ENCODE measurements around the gene CAPZA2. TPM values are rescaled to one million over a fixed set of nuclear protein-coding genes. Genes with fewer than 3 reads are reported as not detected.

Gene CAPZA2
- total and polyA plus RNA-seq, 4 donors = 157 to 214 (median 188) TPM

GRCh38 chr7:116948934-116949333 lies 86.5 kb downstream of the CAPZA2 start:
- no peaks in the 10 kb centered on the region for H3K27me3 ChIP-seq (ENCODE audit: control insufficient read depth, insufficient read depth, low read length)
- H3K4me3 ChIP-seq (ENCODE audit: low read depth, low read length) = no peak overlapping the region
- no peak for DNase-seq (ENCODE audit: low read depth in 4 of 6, low spot score in 6 of 6)
- H3K36me3 ChIP-seq (ENCODE audit: control insufficient read depth, insufficient read depth, low read length) = no peaks in the 10 kb centered on the region
- H3K9me3 ChIP-seq (ENCODE audit: control insufficient read depth, insufficient read depth, low read length) = no peaks in the 10 kb centered on the region
- H3K4me1 ChIP-seq (ENCODE audit: control insufficient read depth, insufficient read depth, low read length) = peaks cover 6% of the 10 kb centered on the region
- H3K27ac ChIP-seq (ENCODE audit: low read depth, low read length) = no peak overlapping the region
- 64% methylated on average over 3 of the region's 3 CpGs for WGBS (ENCODE audit: insufficient coverage)

- H3K4me1 ChIP-seq (ENCODE audit: control insufficient read depth, insufficient read depth, low read length) = peaks cover 6% of the 10 kb centered on the region
- no peaks in the 10 kb centered on the region for H3K9me3 ChIP-seq (ENCODE audit: control insufficient read depth, insufficient read depth, low read length)
- H3K4me3 ChIP-seq (ENCODE audit: low read depth, low read length) = no peak overlapping the region
- no peak for DNase-seq (ENCODE audit: low read depth in 4 of 6, low spot score in 6 of 6)
- H3K36me3 ChIP-seq (ENCODE audit: control insufficient read depth, insufficient read depth, low read length) = no peaks in the 10 kb centered on the region
- WGBS (ENCODE audit: insufficient coverage) = 86% methylated on average over 6 of the region's 9 CpGs
- H3K27ac ChIP-seq (ENCODE audit: low read depth, low read length) = no peak overlapping the region
- no peaks in the 10 kb centered on the region for H3K27me3 ChIP-seq (ENCODE audit: control insufficient read depth, insufficient read depth, low read length)
Observed at GRCh38 chr7:116949941-116950801, 87.8 kb downstream of the CAPZA2 start.

GRCh38 chr7:116950889-116951351 lies 88.5 kb downstream of the CAPZA2 start:
- Histone ChIP-seq H3K36me3 (ENCODE audit: control insufficient read depth, insufficient read depth, low read length) (no peaks in the 10 kb centered on the region), H3K4me3 (ENCODE audit: low read depth, low read length) (no peak overlapping the region), H3K27me3 (ENCODE audit: control insufficient read depth, insufficient read depth, low read length) (no peaks in the 10 kb centered on the region), H3K9me3 (ENCODE audit: control insufficient read depth, insufficient read depth, low read length) (no peaks in the 10 kb centered on the region), H3K4me1 (ENCODE audit: control insufficient read depth, insufficient read depth, low read length) (peaks cover 6% of the 10 kb centered on the region), H3K27ac (ENCODE audit: low read depth, low read length) (no peak overlapping the region)
- 100% methylated on average over 2 of the region's 5 CpGs for WGBS (ENCODE audit: insufficient coverage)
- no peak for DNase-seq (ENCODE audit: low read depth in 4 of 6, low spot score in 6 of 6)

- Histone ChIP-seq H3K9me3 (ENCODE audit: control insufficient read depth, insufficient read depth, low read length) (no peaks in the 10 kb centered on the region), H3K4me1 (ENCODE audit: control insufficient read depth, insufficient read depth, low read length) (peaks cover 10% of the 10 kb centered on the region), H3K27me3 (ENCODE audit: control insufficient read depth, insufficient read depth, low read length) (no peaks in the 10 kb centered on the region), H3K36me3 (ENCODE audit: control insufficient read depth, insufficient read depth, low read length) (no peaks in the 10 kb centered on the region), H3K4me3 (ENCODE audit: low read depth, low read length) (no peak overlapping the region), H3K27ac (ENCODE audit: low read depth, low read length) (peak overlapping the region; percentile 25)
- DNase-seq (ENCODE audit: low read depth in 4 of 6, low spot score in 6 of 6) = no peak
- WGBS (ENCODE audit: insufficient coverage) = 89% methylated on average over 11 of the region's 17 CpGs
Observed at GRCh38 chr7:116951366-116952292, 89.2 kb downstream of the CAPZA2 start.

DNA sequence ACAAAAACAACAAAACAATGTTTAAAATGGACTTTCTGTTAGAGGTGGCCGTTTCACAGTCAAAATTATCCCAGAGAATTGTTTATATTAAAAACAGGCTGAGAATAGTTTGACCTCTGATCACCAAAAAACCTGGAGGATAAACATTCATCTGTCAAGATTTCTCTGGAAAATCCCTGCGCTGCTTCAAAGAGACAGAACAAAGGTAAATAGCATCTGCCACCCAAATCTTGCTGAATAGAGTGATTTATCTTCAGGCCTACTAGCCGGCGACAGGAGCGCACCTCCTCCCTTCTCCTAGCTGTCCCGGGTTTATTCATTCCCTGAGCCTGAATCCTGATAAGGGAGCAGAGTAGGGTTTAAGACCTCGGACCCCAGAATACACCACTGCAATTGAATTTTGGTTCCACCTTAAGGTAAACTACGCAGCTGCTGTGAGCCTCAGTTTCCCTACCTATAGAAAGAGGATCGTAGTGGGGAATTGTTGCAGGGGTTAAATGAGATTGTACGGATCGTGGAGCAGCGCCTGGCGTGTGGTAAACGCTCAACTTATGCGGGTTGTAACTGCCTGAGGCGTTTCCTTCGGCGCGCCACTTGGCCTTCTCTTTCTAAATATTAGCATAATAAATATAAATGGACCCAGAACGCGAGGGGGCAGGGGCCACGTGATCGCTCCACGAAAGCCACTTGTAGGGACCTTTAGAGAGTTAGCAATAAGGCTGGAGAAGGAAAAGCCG lies 90.4 kb downstream of the CAPZA2 start:
- Histone ChIP-seq H3K27me3 (ENCODE audit: control insufficient read depth, insufficient read depth, low read length) (no peaks in the 10 kb centered on the region), H3K4me3 (ENCODE audit: low read depth, low read length) (peak overlapping the region; percentile 77), H3K36me3 (ENCODE audit: control insufficient read depth, insufficient read depth, low read length) (no peaks in the 10 kb centered on the region), H3K9me3 (ENCODE audit: control insufficient read depth, insufficient read depth, low read length) (no peaks in the 10 kb centered on the region), H3K27ac (ENCODE audit: low read depth, low read length) (peak overlapping the region; percentile 98), H3K4me1 (ENCODE audit: control insufficient read depth, insufficient read depth, low read length) (peaks cover 10% of the 10 kb centered on the region)
- peak in 3 of 6 donors; percentile 21 to 67 (median 49) for DNase-seq (ENCODE audit: low read depth in 4 of 6, low spot score in 6 of 6)
- 2% methylated on average over 6 of the region's 25 CpGs for WGBS (ENCODE audit: insufficient coverage)

GRCh38 chr7:116953372-116953905 lies 91.1 kb downstream of the CAPZA2 start, which contains the start of gene ST7:
Gene ST7, plus strand, starts transcription at chr7:116953501. Its CDS starts 40 bp downstream, at chr7:116953541.
- Histone ChIP-seq H3K27me3 (ENCODE audit: control insufficient read depth, insufficient read depth, low read length) (no peaks in the 10 kb centered on the region), H3K4me3 (ENCODE audit: low read depth, low read length) (peak within 1 kb of the TSS; percentile 77), H3K9me3 (ENCODE audit: control insufficient read depth, insufficient read depth, low read length) (no peaks in the 10 kb centered on the region), H3K27ac (ENCODE audit: low read depth, low read length) (peak within 1 kb of the TSS; percentile 98), H3K4me1 (ENCODE audit: control insufficient read depth, insufficient read depth, low read length) (peaks cover 10% of the 10 kb centered on the region), H3K36me3 (ENCODE audit: control insufficient read depth, insufficient read depth, low read length) (no peaks in the 10 kb centered on the region)
- peak in 4 of 6 donors; percentile 63 to 86 (median 72) for DNase-seq (ENCODE audit: low read depth in 4 of 6, low spot score in 6 of 6)
- WGBS (ENCODE audit: insufficient coverage) = 0% methylated on average over 77 of the region's 77 CpGs

DNA sequence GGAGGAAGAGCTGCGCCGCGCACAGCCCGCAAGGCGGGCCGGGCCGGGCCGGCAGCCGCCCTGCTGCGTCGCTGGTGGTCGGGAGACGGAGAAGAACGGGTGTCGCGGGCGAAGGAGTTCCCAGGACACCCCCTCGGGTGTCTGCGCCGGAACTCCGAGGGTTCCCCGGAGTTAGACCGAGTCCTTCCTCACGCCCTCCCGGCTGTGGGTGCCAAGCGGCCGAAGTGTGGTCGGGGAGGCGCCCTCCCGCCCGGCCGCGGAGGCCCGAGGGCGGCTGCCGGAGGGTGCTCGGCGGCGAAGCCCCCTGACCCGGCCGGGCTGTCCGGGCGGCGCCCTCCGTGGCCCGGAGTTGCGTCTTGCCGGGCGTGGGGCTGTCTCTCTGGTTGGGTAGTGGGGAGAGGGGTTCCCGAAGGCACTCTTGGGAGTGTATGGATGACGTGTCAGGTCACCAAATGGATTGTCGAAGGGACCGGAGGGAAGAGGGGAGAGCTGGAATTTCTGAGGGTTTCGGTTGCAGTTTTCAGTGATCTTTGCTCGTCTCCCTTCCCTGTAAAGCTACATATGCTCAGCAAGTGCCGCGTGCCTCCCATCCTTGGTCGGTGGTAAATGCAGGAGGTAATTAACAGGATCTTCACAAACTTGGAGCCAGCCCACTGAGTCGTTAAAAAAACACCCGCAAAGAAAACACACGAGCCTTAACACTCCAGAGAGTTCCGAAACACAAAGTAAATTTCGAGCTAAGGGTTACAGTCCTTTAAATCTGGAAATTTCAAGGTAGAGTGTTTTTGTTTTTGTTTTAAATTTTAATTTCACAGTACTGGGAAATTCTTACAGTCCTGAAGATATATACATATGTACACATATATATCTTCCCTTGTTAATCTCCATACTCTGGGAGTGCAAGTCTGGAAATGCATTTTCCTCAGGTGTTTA lies 91.8 kb downstream of the CAPZA2 start:
- no peaks in the 10 kb centered on the region for H3K9me3 ChIP-seq (ENCODE audit: control insufficient read depth, insufficient read depth, low read length)
- H3K36me3 ChIP-seq (ENCODE audit: control insufficient read depth, insufficient read depth, low read length) = no peaks in the 10 kb centered on the region
- peak overlapping the region; percentile 91 for H3K27ac ChIP-seq (ENCODE audit: low read depth, low read length)
- H3K4me1 ChIP-seq (ENCODE audit: control insufficient read depth, insufficient read depth, low read length) = peaks cover 10% of the 10 kb centered on the region
- H3K27me3 ChIP-seq (ENCODE audit: control insufficient read depth, insufficient read depth, low read length) = no peaks in the 10 kb centered on the region
- peak in 5 of 6 donors; percentile 64 to 93 (median 71) for DNase-seq (ENCODE audit: low read depth in 4 of 6, low spot score in 6 of 6)
- 0% methylated on average over 51 of the region's 63 CpGs for WGBS (ENCODE audit: insufficient coverage)
- peak overlapping the region; percentile 77 for H3K4me3 ChIP-seq (ENCODE audit: low read depth, low read length)

- Histone ChIP-seq H3K27me3 (ENCODE audit: control insufficient read depth, insufficient read depth, low read length) (no peaks in the 10 kb centered on the region), H3K9me3 (ENCODE audit: control insufficient read depth, insufficient read depth, low read length) (no peaks in the 10 kb centered on the region), H3K36me3 (ENCODE audit: control insufficient read depth, insufficient read depth, low read length) (no peaks in the 10 kb centered on the region), H3K4me3 (ENCODE audit: low read depth, low read length) (no peak overlapping the region), H3K27ac (ENCODE audit: low read depth, low read length) (no peak overlapping the region), H3K4me1 (ENCODE audit: control insufficient read depth, insufficient read depth, low read length) (peaks cover 10% of the 10 kb centered on the region)
- DNase-seq (ENCODE audit: low read depth in 4 of 6, low spot score in 6 of 6) = no peak
Observed at GRCh38 chr7:116955340-116955739, 93.0 kb downstream of the CAPZA2 start.

Data from spinal cord (tissue), 10 donors.